ENCODE results near the gene DRD2.

The DRD2 gene

GRCh38 chr11:113387605-113388211, 87.5 kb downstream of the DRD2 start, which contains the start of gene ANKK1:
TSS of gene ANKK1 (plus strand) at chr11:113387779. CDS start at chr11:113387885, 106 bp downstream.
- TF ChIP-seq POLR2AphosphoS5 (IDR thresholded peaks at IDR 0.05; ENCODE audit: low read depth) (no peak), SPI1 (IDR thresholded peaks at IDR 0.05; ENCODE audit: borderline replicate concordance, low read depth) (no peak), CTCF (IDR thresholded peaks at IDR 0.05; ENCODE audit: insufficient read depth, low read length) (no peak), GABPA (IDR thresholded peaks at IDR 0.05; ENCODE audit: low read depth) (no peak), REST (IDR thresholded peaks at IDR 0.05; ENCODE audit: insufficient replicate concordance, low read depth) (no peak)
- Histone ChIP-seq H3K27ac (replicated peaks) (no peak within 1 kb of the TSS), H3K27me3 (ENCODE audit: insufficient read depth, poor library complexity, severe bottlenecking) (peaks cover 19% of the 10 kb centered on the region), H3K4me3 (replicated peaks; ENCODE audit: insufficient read depth, low read length) (no peak within 1 kb of the TSS)
- no peak for DNase-seq (ENCODE audit: low read depth in 1 of 2, low spot score in 1 of 2)

- Histone ChIP-seq H3K27me3 (ENCODE audit: insufficient read depth, poor library complexity, severe bottlenecking) (peaks cover 19% of the 10 kb centered on the region), H3K27ac (replicated peaks) (no peak overlapping the region), H3K4me3 (replicated peaks; ENCODE audit: insufficient read depth, low read length) (no peak overlapping the region)
- TF ChIP-seq SPI1 (IDR thresholded peaks at IDR 0.05; ENCODE audit: borderline replicate concordance, low read depth) (no peak), REST (IDR thresholded peaks at IDR 0.05; ENCODE audit: insufficient replicate concordance, low read depth) (no peak), GABPA (IDR thresholded peaks at IDR 0.05; ENCODE audit: low read depth) (no peak), POLR2AphosphoS5 (IDR thresholded peaks at IDR 0.05; ENCODE audit: low read depth) (no peak), CTCF (IDR thresholded peaks at IDR 0.05; ENCODE audit: insufficient read depth, low read length) (no peak)
- DNase-seq (ENCODE audit: low read depth in 1 of 2, low spot score in 1 of 2): no peak
Observed at GRCh38 chr11:113386866-113387265, 88.3 kb downstream of the DRD2 start.

GRCh38 chr11:113385749-113386148, 89.4 kb downstream of the DRD2 start:
- H3K27ac ChIP-seq (replicated peaks): no peak overlapping the region
- DNase-seq (ENCODE audit: low read depth in 1 of 2, low spot score in 1 of 2): no peak
- no peak overlapping the region for H3K4me3 ChIP-seq (replicated peaks; ENCODE audit: insufficient read depth, low read length)
- TF ChIP-seq SPI1 (IDR thresholded peaks at IDR 0.05; ENCODE audit: borderline replicate concordance, low read depth) (no peak), REST (IDR thresholded peaks at IDR 0.05; ENCODE audit: insufficient replicate concordance, low read depth) (no peak), CTCF (IDR thresholded peaks at IDR 0.05; ENCODE audit: insufficient read depth, low read length) (no peak), POLR2AphosphoS5 (IDR thresholded peaks at IDR 0.05; ENCODE audit: low read depth) (no peak), GABPA (IDR thresholded peaks at IDR 0.05; ENCODE audit: low read depth) (no peak)
- peaks cover 19% of the 10 kb centered on the region for H3K27me3 ChIP-seq (ENCODE audit: insufficient read depth, poor library complexity, severe bottlenecking)

Measured in HL-60 (cell line).